ENCODE measurements around the gene MDH1B.

GRCh38 chr2:206783718-206784117 is 18.6 kb upstream of the MDH1B start:
- TF ChIP-seq CTCF (IDR thresholded peaks at IDR 0.05) (peak in 3 of 4 donors; percentile 35 to 38 (median 36)), POLR2A (IDR thresholded peaks at IDR 0.05) (no peak)

Data from right lobe of liver (tissue), 4 donors.